Endodermal cell (in vitro differentiated cells): ENCODE data around the gene ITSN1. TPM values are rescaled to one million over a fixed set of nuclear protein-coding genes. Genes with fewer than 3 reads are reported as not detected.

Experiments
- DNase-seq: peaks from one replicate; pipeline ENCODE4 v3.0.0-alpha.2; 2017
- H3K27ac ChIP-seq: 2 replicates; pipeline ENCODE4 v1.5.1; 2013; ENCODE audit warnings: mild to moderate bottlenecking, low read depth, low read length, moderate library complexity
- H3K27me3 ChIP-seq: 2 replicates; pipeline ENCODE4 v1.6.1; 2013; ENCODE audit warnings: mild to moderate bottlenecking, low read length, moderate library complexity; ENCODE audit not compliant: insufficient read depth, control insufficient read depth, poor library complexity, severe bottlenecking
- H3K36me3 ChIP-seq: 2 replicates; pipeline ENCODE4 v1.7.0; 2013; ENCODE audit warnings: mild to moderate bottlenecking, low read length, moderate library complexity; ENCODE audit not compliant: control insufficient read depth, insufficient read depth
- H3K4me1 ChIP-seq: one replicate; pipeline ENCODE4 v1.7.0; 2013; ENCODE audit warnings: low read length; ENCODE audit not compliant: control insufficient read depth, insufficient read depth
- H3K4me3 ChIP-seq: 2 replicates; pipeline ENCODE4 v1.5.1; 2013; ENCODE audit warnings: mild to moderate bottlenecking, low read length, moderate library complexity
- H3K9ac ChIP-seq: 2 replicates; pipeline ENCODE4 v1.6.1; 2013; ENCODE audit warnings: mild to moderate bottlenecking, low read length, moderate library complexity; ENCODE audit not compliant: poor library complexity, severe bottlenecking; ENCODE audit errors: extremely low read depth
- H3K9me3 ChIP-seq: 2 replicates; pipeline ENCODE4 v1.6.1; 2013; ENCODE audit warnings: mild to moderate bottlenecking, low read length, moderate library complexity; ENCODE audit not compliant: control insufficient read depth
- H3K27ac Mint-ChIP-seq: 2 replicates; pipeline ENCODE4 v1.8.0; 2020; ENCODE audit warnings: mixed read lengths
- H3K27me3 Mint-ChIP-seq: 2 replicates; pipeline ENCODE4 v1.8.0; 2021; ENCODE audit warnings: mild to moderate bottlenecking, mixed read lengths; ENCODE audit not compliant: insufficient read depth
- H3K36me3 Mint-ChIP-seq: 2 replicates; pipeline ENCODE4 v1.8.0; 2020; ENCODE audit warnings: low read depth, mixed read lengths
- H3K4me1 Mint-ChIP-seq: 2 replicates; pipeline ENCODE4 v1.8.0; 2020; ENCODE audit warnings: mixed read lengths
- H3K4me3 Mint-ChIP-seq: 2 replicates; pipeline ENCODE4 v1.8.0; 2020; ENCODE audit warnings: mild to moderate bottlenecking, moderate library complexity, mixed read lengths
- H3K9me3 Mint-ChIP-seq: 2 replicates; pipeline ENCODE4 v1.8.0; 2020; ENCODE audit warnings: mild to moderate bottlenecking, mixed read lengths
- WGBS, 2 experiments: methylation state at CpG; one replicate each; pipeline versions ENCODE4 v1.1.5 to v1.1.7; 2013; ENCODE audit warnings: missing lambda C conversion rate in 2 of 2, mixed read lengths in 1 of 2; ENCODE audit not compliant: insufficient coverage in 1 of 2, insufficient read length in 1 of 2; 5-methylcytosine and 5-hydroxymethylcytosine counted together
- total RNA-seq, 2 donors: library from RNA; stranded (reverse); fragmentation: NEBNext Ultra II Directional in 1 of 2; extraction: Animal tissue kit (Norgen Biotek cat#: 25700) in 1 of 2; gene quantifications; 2 replicates in 1 of 2; 3 replicates in 1 of 2; pipeline ENCODE4 v1.2.1, GENCODE V29; 2021
- TF ChIP-seq, protein P1 (sequence below): fragments of 200-600 bp; sonication (generic); conservative IDR thresholded peaks from 2 replicates; pipeline ENCODE4 v1.5.0; 2021; ENCODE audit warnings: antibody characterized with exemption, mild to moderate bottlenecking

The ITSN1 gene
- total RNA-seq, 2 donors from 2014 or later: 89.6 to 104 TPM

- DNase-seq: no peak
- Histone ChIP-seq H3K9me3 (no peaks in the 10 kb centered on the region), H3K9ac (no peak overlapping the region), H3K27ac (no peak overlapping the region), H3K27me3 (no peaks in the 10 kb centered on the region), H3K4me3 (no peak overlapping the region), H3K4me1 (no peaks in the 10 kb centered on the region), H3K36me3 (no peaks in the 10 kb centered on the region)
- Mint-ChIP-seq H3K36me3 (no peaks in the 10 kb centered on the region), H3K27me3 (no peaks in the 10 kb centered on the region), H3K4me1 (no peaks in the 10 kb centered on the region), H3K27ac (no peak overlapping the region), H3K9me3 (no peaks in the 10 kb centered on the region), H3K4me3 (no peak overlapping the region)
- TF ChIP-seq, protein P1, sequence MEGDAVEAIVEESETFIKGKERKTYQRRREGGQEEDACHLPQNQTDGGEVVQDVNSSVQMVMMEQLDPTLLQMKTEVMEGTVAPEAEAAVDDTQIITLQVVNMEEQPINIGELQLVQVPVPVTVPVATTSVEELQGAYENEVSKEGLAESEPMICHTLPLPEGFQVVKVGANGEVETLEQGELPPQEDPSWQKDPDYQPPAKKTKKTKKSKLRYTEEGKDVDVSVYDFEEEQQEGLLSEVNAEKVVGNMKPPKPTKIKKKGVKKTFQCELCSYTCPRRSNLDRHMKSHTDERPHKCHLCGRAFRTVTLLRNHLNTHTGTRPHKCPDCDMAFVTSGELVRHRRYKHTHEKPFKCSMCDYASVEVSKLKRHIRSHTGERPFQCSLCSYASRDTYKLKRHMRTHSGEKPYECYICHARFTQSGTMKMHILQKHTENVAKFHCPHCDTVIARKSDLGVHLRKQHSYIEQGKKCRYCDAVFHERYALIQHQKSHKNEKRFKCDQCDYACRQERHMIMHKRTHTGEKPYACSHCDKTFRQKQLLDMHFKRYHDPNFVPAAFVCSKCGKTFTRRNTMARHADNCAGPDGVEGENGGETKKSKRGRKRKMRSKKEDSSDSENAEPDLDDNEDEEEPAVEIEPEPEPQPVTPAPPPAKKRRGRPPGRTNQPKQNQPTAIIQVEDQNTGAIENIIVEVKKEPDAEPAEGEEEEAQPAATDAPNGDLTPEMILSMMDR: no peak
Measured at GRCh38 chr21:33849834-33850233, 207.5 kb downstream of the ITSN1 start.

DNA sequence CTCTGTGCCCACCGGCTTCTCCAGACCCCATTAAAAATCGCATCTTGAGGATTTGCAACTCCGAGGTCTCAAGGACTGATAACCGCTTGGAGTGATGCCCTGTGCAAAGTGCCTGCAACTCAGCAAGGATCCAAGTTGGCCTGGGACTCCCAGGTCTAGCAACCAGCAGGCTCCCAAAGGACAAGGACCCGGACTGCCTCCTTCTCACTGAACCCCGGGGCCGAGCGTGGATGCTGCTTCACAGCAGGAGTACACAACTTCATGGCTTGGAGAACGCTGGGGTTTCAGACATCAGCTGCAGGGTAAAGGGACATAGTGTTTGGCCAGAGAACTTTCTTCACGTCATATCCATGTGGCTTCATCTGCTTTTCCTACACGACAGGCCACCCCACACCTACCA is 208.1 kb downstream of the ITSN1 start:
- H3K9me3 Mint-ChIP-seq: no peaks in the 10 kb centered on the region
- H3K9me3 ChIP-seq: no peaks in the 10 kb centered on the region
- H3K36me3 Mint-ChIP-seq: no peaks in the 10 kb centered on the region
- no peak overlapping the region for H3K27ac Mint-ChIP-seq
- H3K27me3 Mint-ChIP-seq: no peaks in the 10 kb centered on the region
- no peaks in the 10 kb centered on the region for H3K36me3 ChIP-seq
- H3K27ac ChIP-seq: no peak overlapping the region
- H3K4me3 Mint-ChIP-seq: no peak overlapping the region
- H3K4me1 Mint-ChIP-seq: no peaks in the 10 kb centered on the region
- no peaks in the 10 kb centered on the region for H3K27me3 ChIP-seq
- DNase-seq: no peak
- no peak overlapping the region for H3K9ac ChIP-seq
- no peaks in the 10 kb centered on the region for H3K4me1 ChIP-seq
- 93% methylated on average over 8 to 11 of the region's 11 CpGs for WGBS, 2 experiments
- no peak overlapping the region for H3K4me3 ChIP-seq
- TF ChIP-seq, protein P1: no peak

- H3K4me3 ChIP-seq: no peak overlapping the region
- Mint-ChIP-seq H3K27me3 (no peaks in the 10 kb centered on the region), H3K4me3 (no peak overlapping the region), H3K27ac (no peak overlapping the region), H3K9me3 (no peaks in the 10 kb centered on the region), H3K4me1 (no peaks in the 10 kb centered on the region), H3K36me3 (no peaks in the 10 kb centered on the region)
- no peak overlapping the region for H3K27ac ChIP-seq
- H3K4me1 ChIP-seq: no peaks in the 10 kb centered on the region
- no peaks in the 10 kb centered on the region for H3K27me3 ChIP-seq
- TF ChIP-seq, protein P1: no peak
- WGBS, 2 experiments: 94% methylated on average over 7 to 9 of the region's 9 CpGs
- DNase-seq: no peak
- H3K9me3 ChIP-seq: no peaks in the 10 kb centered on the region
- no peaks in the 10 kb centered on the region for H3K36me3 ChIP-seq
- no peak overlapping the region for H3K9ac ChIP-seq
Measured at GRCh38 chr21:33850985-33851384, 208.7 kb downstream of the ITSN1 start.
